ENCODE results near the gene KCNC1. TPM values are rescaled to one million over a fixed set of nuclear protein-coding genes. Genes with fewer than 3 reads are reported as not detected.

KCNC1 gene
- total and polyA plus RNA-seq, 2 of the 13 experiments (the other 11 are each of a cell fraction or from before 2014, with no cell fraction given): 0.01 to 0.04 TPM

DNA sequence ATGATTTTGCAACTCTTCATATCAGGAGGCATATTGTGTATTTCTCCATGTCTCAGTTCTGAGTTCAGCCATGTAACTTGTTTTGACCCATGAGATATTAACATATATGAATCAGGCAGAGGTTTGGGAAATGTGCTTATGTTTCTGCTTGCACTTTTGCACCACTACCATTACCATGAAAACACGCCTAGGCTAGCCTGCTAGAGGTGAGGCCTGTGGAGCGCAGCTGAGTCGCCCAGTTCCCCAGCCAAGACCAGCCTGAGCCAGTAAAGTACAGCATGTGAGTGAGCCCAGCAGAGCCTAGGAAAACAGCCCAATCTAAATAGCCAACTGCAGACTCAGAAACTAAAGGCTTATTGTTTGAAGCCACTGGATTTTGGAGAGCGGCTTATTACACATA lies 33.6 kb upstream of the KCNC1 start:
- FAIRE-seq (no peak), DNase-seq (ENCODE audit: low spot score) (no peak), ATAC-seq (no peak)
- Histone ChIP-seq H3K9ac (ENCODE audit: insufficient read depth, low read depth, low read length) (no peak overlapping the region), H3K27me3 (ENCODE audit: control insufficient read depth in 1 of 2, insufficient read depth in 2 of 2, low read length in 2 of 2) (peaks cover 6 to 17% of the 10 kb centered on the region in 2 experiments; a peak in 3 of 5 replicates), H3K4me2 (ENCODE audit: low read depth, low read length) (no peak overlapping the region), H3K4me3 (replicated peaks in 1 of 3; ENCODE audit: insufficient read depth in 1 of 3, low read depth in 2 of 3, low read length in 3 of 3) (no peak overlapping the region), H3K4me1 (ENCODE audit: insufficient read depth, low read length) (no peaks in the 10 kb centered on the region), H2AFZ (ENCODE audit: low read length) (no peak overlapping the region), H4K20me1 (ENCODE audit: insufficient read depth, low read length) (no peaks in the 10 kb centered on the region), H3K36me3 (replicated peaks in 1 of 2; ENCODE audit: control insufficient read depth in 1 of 2, insufficient read depth in 2 of 2, low read length in 2 of 2) (no peaks in the 10 kb centered on the region), H3K27ac (ENCODE audit: extremely low read length, insufficient read depth, low read length) (no peak overlapping the region), H3K79me2 (ENCODE audit: insufficient read depth, low read length) (no peaks in the 10 kb centered on the region), H3K9me3 (ENCODE audit: low read length) (no peaks in the 10 kb centered on the region; the same call in 1 of the 2 replicates)
- ChIA-PET POLR2A (no interaction called here), CTCF (ENCODE audit: low intra/inter-chr PET ratio, low total read pairs) (no interaction called here)
- no TSS peak for BruUV-seq (replicated peaks)
- 4% methylated on average over 4 of the region's 4 CpGs for WGBS (ENCODE audit: low lambda C conversion rate)
- intact Hi-C loops (cut with micrococcal nuclease; ENCODE audit: unreplicated experiment) (no loop called here), in situ Hi-C loops (cut with HindIII; ENCODE audit: extremely low pct_ligation_motif_present, low pct_unique_long_range_greater_than_20kb) (no loop called here)
- no peak for TF ChIP-seq ZNF350 (CRISPR knock-in tag; IDR thresholded peaks at IDR 0.05; ENCODE audit: borderline replicate concordance, low read depth)
- TF ChIP-seq ZNF441 (CRISPR knock-in tag; IDR thresholded peaks at IDR 0.05; ENCODE audit: borderline replicate concordance): no peak
- no peak for TF ChIP-seq PAX8 (CRISPR knock-in tag; IDR thresholded peaks at IDR 0.05; ENCODE audit: borderline replicate concordance)
- no peak for TF ChIP-seq ZC3H4 (CRISPR knock-in tag; IDR thresholded peaks at IDR 0.05; ENCODE audit: borderline replicate concordance)
- no peak for TF ChIP-seq ISX (CRISPR knock-in tag; conservative IDR thresholded peaks at IDR 0.05)
- TF ChIP-seq KAT7 (CRISPR knock-in tag; IDR thresholded peaks at IDR 0.05; ENCODE audit: borderline replicate concordance): no peak
- no peak for TF ChIP-seq ISL2 (CRISPR knock-in tag; IDR thresholded peaks at IDR 0.05)
- no peak for TF ChIP-seq ZNF724P (CRISPR knock-in tag; IDR thresholded peaks at IDR 0.05; ENCODE audit: borderline replicate concordance)
- TF ChIP-seq ZFP82 (CRISPR knock-in tag; IDR thresholded peaks at IDR 0.05; ENCODE audit: borderline replicate concordance): no peak
- TF ChIP-seq FOXP1 (IDR thresholded peaks at IDR 0.05): no peak
- no peak for TF ChIP-seq FOXP1 (CRISPR knock-in tag; IDR thresholded peaks at IDR 0.05)
- TF ChIP-seq, protein P1, sequence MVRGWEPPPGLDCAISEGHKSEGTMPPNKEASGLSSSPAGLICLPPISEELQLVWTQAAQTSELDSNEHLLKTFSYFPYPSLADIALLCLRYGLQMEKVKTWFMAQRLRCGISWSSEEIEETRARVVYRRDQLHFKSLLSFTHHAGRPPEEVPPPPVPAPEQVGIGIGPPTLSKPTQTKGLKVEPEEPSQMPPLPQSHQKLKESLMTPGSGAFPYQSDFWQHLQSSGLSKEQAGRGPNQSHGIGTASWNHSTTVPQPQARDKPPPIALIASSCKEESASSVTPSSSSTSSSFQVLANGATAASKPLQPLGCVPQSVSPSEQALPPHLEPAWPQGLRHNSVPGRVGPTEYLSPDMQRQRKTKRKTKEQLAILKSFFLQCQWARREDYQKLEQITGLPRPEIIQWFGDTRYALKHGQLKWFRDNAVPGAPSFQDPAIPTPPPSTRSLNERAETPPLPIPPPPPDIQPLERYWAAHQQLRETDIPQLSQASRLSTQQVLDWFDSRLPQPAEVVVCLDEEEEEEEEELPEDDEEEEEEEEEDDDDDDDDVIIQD (CRISPR knock-in tag; IDR thresholded peaks at IDR 0.05; ENCODE audit: low read depth): no peak
- TF ChIP-seq, protein P2, sequence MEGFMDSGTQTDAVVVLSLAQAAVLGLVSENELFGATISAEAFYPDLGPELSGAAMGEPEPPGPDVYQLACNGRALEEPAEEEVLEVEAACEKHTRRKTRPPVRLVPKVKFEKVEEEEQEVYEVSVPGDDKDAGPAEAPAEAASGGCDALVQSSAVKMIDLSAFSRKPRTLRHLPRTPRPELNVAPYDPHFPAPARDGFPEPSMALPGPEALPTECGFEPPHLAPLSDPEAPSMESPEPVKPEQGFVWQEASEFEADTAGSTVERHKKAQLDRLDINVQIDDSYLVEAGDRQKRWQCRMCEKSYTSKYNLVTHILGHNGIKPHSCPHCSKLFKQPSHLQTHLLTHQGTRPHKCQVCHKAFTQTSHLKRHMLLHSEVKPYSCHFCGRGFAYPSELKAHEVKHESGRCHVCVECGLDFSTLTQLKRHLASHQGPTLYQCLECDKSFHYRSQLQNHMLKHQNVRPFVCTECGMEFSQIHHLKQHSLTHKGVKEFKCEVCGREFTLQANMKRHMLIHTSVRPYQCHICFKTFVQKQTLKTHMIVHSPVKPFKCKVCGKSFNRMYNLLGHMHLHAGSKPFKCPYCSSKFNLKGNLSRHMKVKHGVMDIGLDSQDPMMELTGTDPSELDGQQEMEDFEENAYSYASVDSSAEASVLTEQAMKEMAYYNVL (CRISPR knock-in tag; IDR thresholded peaks at IDR 0.05; ENCODE audit: borderline replicate concordance): no peak

All from HepG2 (cell line).